Fibroblast of lung (primary cell): Measurements from ENCODE around the gene CACNA1H.

Experiments used
- CTCF ChIP-seq, 2 donors: IDR thresholded peaks in 1 of 2; conservative IDR thresholded peaks in 1 of 2; 1 replicate in 1 of 2; 2 replicates in 1 of 2; pipeline ENCODE4 v1.5.1; 2011 to 2012; ENCODE audit warnings: low read length in 2 of 2, control low read depth in 1 of 2, inconsistent platforms in 1 of 2, low read depth in 1 of 2, mild to moderate bottlenecking in 1 of 2
- EZH2 ChIP-seq: IDR thresholded peaks from 2 replicates; pipeline ENCODE4 v1.5.1; 2012; ENCODE audit warnings: low read length, control low read depth, mild to moderate bottlenecking; ENCODE audit errors: missing control alignments

GRCh38 chr16:1113889-1114526 lies 38.9 kb upstream of the CACNA1H start:
- no peak for TF ChIP-seq CTCF (conservative IDR thresholded peaks at IDR 0.05 in 1 of 2, IDR thresholded peaks at IDR 0.05 in 1 of 2; ENCODE audit: low read depth in 1 of 2, low read length in 2 of 2)
- TF ChIP-seq EZH2 = no peak
